SK-N-SH (cell line): ENCODE results near the gene BBLN. TPM values are rescaled to one million over a fixed set of nuclear protein-coding genes. Genes with fewer than 3 reads are reported as not detected.
"Not testable (repeated sequence)": the region's sequence is repeated elsewhere in the genome, so short reads cannot be mapped to it uniquely, and the experiment has no call there.

Experiments
- CTCF ChIA-PET: fragments of 300-600, 350-600 bp; formaldehyde crosslinking; extraction: SDS; loops from one replicate; lab custom pipeline; 2021; lab: Yijun Ruan, JAX
- POLR2A ChIA-PET: fragments of 350-600 bp; sonication (Branson Sonifier 250); formaldehyde crosslinking; extraction: SDS; loops from one replicate; lab custom pipeline; 2020; ENCODE audit warnings: antibody characterized with exemption, inconsistent platforms; lab: Yijun Ruan, JAX
- DNase-seq: peaks from one replicate; pipeline ENCODE4 v3.0.0; 2012
- H2AFZ ChIP-seq: fragments of 200-600 bp; sonication (generic); 2 replicates; pipeline ENCODE4 v1.8.1; 2016; ENCODE audit warnings: antibody characterized with exemption, mild to moderate bottlenecking, low read depth
- H3F3A ChIP-seq: fragments of 200-600 bp; sonication (generic); replicated peaks from 2 replicates; pipeline ENCODE3; 2016; ENCODE audit warnings: antibody characterized with exemption, mild to moderate bottlenecking; ENCODE audit not compliant: insufficient read depth
- H3K27ac ChIP-seq, 2 experiments: fragments of 200-500 bp in 1 of 2; fragments of 200-600 bp in 1 of 2; sonication (Bioruptor generic) in 1 of 2; sonication (generic), shearing (Covaris generic) in 1 of 2; 2 replicates each; pipeline versions ENCODE4 v1.5.1 to v1.6.1; 2014 to 2016; ENCODE audit warnings: low read depth in 2 of 2, inconsistent platforms in 1 of 2, low read length in 1 of 2, mild to moderate bottlenecking in 1 of 2, mixed read lengths in 1 of 2
- H3K27me3 ChIP-seq: fragments of 200-600 bp; sonication (generic), shearing (Covaris generic); 2 replicates; pipeline ENCODE4 v1.6.1; 2016; ENCODE audit warnings: mixed run types; ENCODE audit not compliant: insufficient read depth
- H3K36me3 ChIP-seq, 2 experiments: fragments of 200-500 bp in 1 of 2; fragments of 200-600 bp in 1 of 2; sonication (Bioruptor generic) in 1 of 2; sonication (generic) in 1 of 2; replicated peaks in 1 of 2; 2 replicates each; pipeline versions ENCODE3 to v1.5.1; 2014 to 2016; ENCODE audit warnings: low read length in 1 of 2, mild to moderate bottlenecking in 1 of 2; ENCODE audit not compliant: insufficient read depth in 2 of 2, control insufficient read depth in 1 of 2
- H3K4me1 ChIP-seq, 2 experiments: fragments of 200-500 bp in 1 of 2; fragments of 200-600 bp in 1 of 2; sonication (Bioruptor generic) in 1 of 2; sonication (generic), shearing (Covaris generic) in 1 of 2; 2 replicates each; pipeline versions ENCODE4 v1.5.1 to v1.6.1; 2014 to 2016; ENCODE audit warnings: low read depth in 1 of 2, low read length in 1 of 2, mixed run types in 1 of 2; ENCODE audit not compliant: insufficient read depth in 2 of 2, control insufficient read depth in 1 of 2
- H3K4me2 ChIP-seq: fragments of 200-600 bp; sonication (generic), shearing (Covaris generic); 2 replicates; pipeline ENCODE4 v1.6.1; 2017; ENCODE audit warnings: mixed run types
- H3K4me3 ChIP-seq, 2 experiments: fragments of 200-500 bp in 1 of 2; fragments of 200-600 bp in 1 of 2; sonication (Bioruptor generic) in 1 of 2; sonication (generic), shearing (Covaris generic) in 1 of 2; 2 replicates each; pipeline versions ENCODE4 v1.5.1 to v1.8.1; 2014 to 2016; ENCODE audit warnings: low read depth in 2 of 2, inconsistent platforms in 1 of 2, low read length in 1 of 2, mild to moderate bottlenecking in 1 of 2, mixed read lengths in 1 of 2, moderate library complexity in 1 of 2
- H3K79me2 ChIP-seq: fragments of 200-600 bp; sonication (generic); 2 replicates; pipeline ENCODE4 v1.8.1; 2017; ENCODE audit warnings: mild to moderate bottlenecking; ENCODE audit not compliant: insufficient read depth
- H3K9ac ChIP-seq: fragments of 200-600 bp; sonication (generic); 2 replicates; pipeline ENCODE4 v1.6.1; 2017; ENCODE audit warnings: mixed run types
- H3K9me2 ChIP-seq: fragments of 200-600 bp; sonication (generic); 2 replicates; pipeline ENCODE4 v1.6.1; 2017; ENCODE audit warnings: mixed run types
- H3K9me3 ChIP-seq: fragments of 200-600 bp; sonication (generic); 2 replicates; pipeline ENCODE4 v1.6.1; 2017; ENCODE audit warnings: mixed run types, mild to moderate bottlenecking, moderate library complexity
- H4K20me1 ChIP-seq: fragments of 200-600 bp; sonication (generic); 2 replicates; pipeline ENCODE4 v1.6.1; 2017; ENCODE audit warnings: mild to moderate bottlenecking, mixed run types; ENCODE audit not compliant: insufficient read depth
- CHD2 ChIP-seq: fragments of 150-350 bp; IDR thresholded peaks from 2 replicates; pipeline ENCODE4 v1.6.1; 2018; ENCODE audit warnings: low read length; ENCODE audit not compliant: partially characterized antibody
- CTCF ChIP-seq: fragments of 200-600 bp; sonication (generic); IDR thresholded peaks from 2 replicates; pipeline ENCODE4 v1.6.1; 2017; ENCODE audit warnings: antibody characterized with exemption, mild to moderate bottlenecking, moderate library complexity
- FOSL2 ChIP-seq: IDR thresholded peaks from 2 replicates; pipeline ENCODE4 v1.4.0; 2012; ENCODE audit warnings: low read depth, mild to moderate bottlenecking, moderate library complexity, borderline replicate concordance
- GABPA ChIP-seq: IDR thresholded peaks from 2 replicates; pipeline ENCODE4 v1.4.0; 2012; ENCODE audit warnings: low read depth, mild to moderate bottlenecking
- JUND ChIP-seq: IDR thresholded peaks from 2 replicates; pipeline ENCODE4 v1.4.0; 2012
- RAD21 ChIP-seq: IDR thresholded peaks from 2 replicates; pipeline ENCODE4 v1.6.1; 2012; ENCODE audit warnings: mild to moderate bottlenecking, low read length
- SMC3 ChIP-seq: IDR thresholded peaks from 2 replicates; pipeline ENCODE4 v1.6.1; 2012; ENCODE audit warnings: low read depth, low read length, improper control_type of control experiment
- YY1 ChIP-seq: IDR thresholded peaks from 2 replicates; pipeline ENCODE4 v1.4.0; 2012; ENCODE audit warnings: low read depth, mild to moderate bottlenecking
- WGBS: methylation state at CpG from one replicate; pipeline ENCODE4 v1.1.6; 2017; ENCODE audit warnings: low lambda C conversion rate; 5-methylcytosine and 5-hydroxymethylcytosine counted together
- polyA plus RNA-seq, 3 experiments: library from polyadenylated mRNA; depleted of rRNA; stranded (reverse); fragments of >200 nt; gene quantifications; 2 replicates each; pipeline ENCODE4 v1.2.3, GENCODE V29; 2012

Gene BBLN
- polyA plus RNA-seq, 1 of the 3 experiments (the other 2 are of a cell fraction): 109 TPM

GRCh38 chr9:128128836-128129590 lies 31.1 kb upstream of the BBLN start (continued):
- TF ChIP-seq CTCF (no peak), YY1 (no peak), JUND (no peak), CHD2 (no peak), FOSL2 (no peak), GABPA (no peak), RAD21 (no peak), SMC3 (no peak)

- H3K4me2 ChIP-seq, H3F3A ChIP-seq, POLR2A ChIA-PET, H3K27ac ChIP-seq, H3K9ac ChIP-seq, H3K9me2 ChIP-seq, H4K20me1 ChIP-seq, H2AFZ ChIP-seq, H3K9me3 ChIP-seq, H3K27me3 ChIP-seq, H3K4me3 ChIP-seq, H3K36me3 ChIP-seq, DNase-seq: not testable (repeated sequence)
- Histone ChIP-seq H3K79me2 (peaks cover 17% of the 10 kb centered on the region), H3K4me1 (peaks cover 0 to 27% of the 10 kb centered on the region in 2 experiments; a peak in 1 of 4 replicates)
- WGBS: 33% methylated on average over 10 of the region's 12 CpGs
- TF ChIP-seq CTCF: peak; percentile 51
- CTCF ChIA-PET: interaction anchor here (6.3 kb wide), 1 partner anchor 14 kb away, joined by 82 read pairs; no protein-coding TSS in a partner anchor
These were observed 30.0 kb upstream of the BBLN start for GRCh38 chr9:128129976-128130590.

GRCh38 chr9:128130651-128131050 lies 29.4 kb upstream of the BBLN start:
- H4K20me1 ChIP-seq, H3F3A ChIP-seq, H3K4me2 ChIP-seq, DNase-seq, CTCF ChIA-PET, H3K4me3 ChIP-seq, H2AFZ ChIP-seq, POLR2A ChIA-PET, H3K9ac ChIP-seq, H3K9me2 ChIP-seq, H3K27me3 ChIP-seq, H3K36me3 ChIP-seq, H3K27ac ChIP-seq, H3K9me3 ChIP-seq: not testable (repeated sequence)
- peaks cover 17% of the 10 kb centered on the region for H3K79me2 ChIP-seq
- WGBS: 67% methylated on average over 5 of the region's 7 CpGs
- H3K4me1 ChIP-seq: peaks cover 0 to 24% of the 10 kb centered on the region in 2 experiments; a peak in 1 of 4 replicates

- H3K4me2 ChIP-seq, H3K9me3 ChIP-seq, CTCF ChIA-PET, H3K27me3 ChIP-seq, DNase-seq, H3K9ac ChIP-seq, H3K36me3 ChIP-seq, H3F3A ChIP-seq, H3K4me3 ChIP-seq, POLR2A ChIA-PET, H3K9me2 ChIP-seq, H3K27ac ChIP-seq, H2AFZ ChIP-seq, H4K20me1 ChIP-seq: not testable (repeated sequence)
- Histone ChIP-seq H3K79me2 (peaks cover 10% of the 10 kb centered on the region; the same call in 1 of the 2 replicates), H3K4me1 (peaks cover 0 to 18% of the 10 kb centered on the region in 2 experiments; a peak in 1 of 4 replicates)
- WGBS: 73% methylated on average over 8 of the region's 8 CpGs
These were observed 28.7 kb upstream of the BBLN start for GRCh38 chr9:128131346-128131745.

- CTCF ChIA-PET, H3K36me3 ChIP-seq, H3F3A ChIP-seq, H3K27ac ChIP-seq, H3K79me2 ChIP-seq, H3K4me3 ChIP-seq, H3K4me2 ChIP-seq, H2AFZ ChIP-seq, H3K9me2 ChIP-seq, DNase-seq, H3K27me3 ChIP-seq, POLR2A ChIA-PET, H3K9me3 ChIP-seq, H4K20me1 ChIP-seq, H3K9ac ChIP-seq: not testable (repeated sequence)
- WGBS: 54% methylated on average over 5 of the region's 8 CpGs
- peaks cover 0 to 18% of the 10 kb centered on the region in 2 experiments; a peak in 1 of 4 replicates for H3K4me1 ChIP-seq
These were observed 27.9 kb upstream of the BBLN start for GRCh38 chr9:128132139-128132538.
